ENCODE measurements around the gene AS3MT. TPM values are rescaled to one million over a fixed set of nuclear protein-coding genes. Genes with fewer than 3 reads are reported as not detected.

Gene AS3MT
- total RNA-seq, 1 donor from 2014 or later = 8.3 TPM

- Mint-ChIP-seq H3K4me3 (ENCODE audit: unreplicated experiment) (no peak overlapping the region), H3K9me3 (ENCODE audit: unreplicated experiment) (no peaks in the 10 kb centered on the region), H3K36me3 (ENCODE audit: unreplicated experiment) (no peaks in the 10 kb centered on the region), H3K27ac (ENCODE audit: unreplicated experiment) (no peak overlapping the region), H3K4me1 (ENCODE audit: low read depth, unreplicated experiment) (no peaks in the 10 kb centered on the region), H3K27me3 (ENCODE audit: unreplicated experiment) (peaks cover 4% of the 10 kb centered on the region)
- no peak for DNase-seq
- no peak for TF ChIP-seq CTCF (IDR thresholded peaks at IDR 0.05; ENCODE audit: partially characterized antibody, unreplicated experiment)
Measured at GRCh38 chr10:102827597-102827975, 41.7 kb upstream of the AS3MT start.

GRCh38 chr10:102831322-102832071 is 37.8 kb upstream of the AS3MT start:
- no peak for DNase-seq
- H3K4me3 Mint-ChIP-seq (ENCODE audit: unreplicated experiment) = no peak overlapping the region
- no peaks in the 10 kb centered on the region for H3K4me1 Mint-ChIP-seq (ENCODE audit: low read depth, unreplicated experiment)
- no peaks in the 10 kb centered on the region for H3K9me3 Mint-ChIP-seq (ENCODE audit: unreplicated experiment)
- TF ChIP-seq CTCF (IDR thresholded peaks at IDR 0.05; ENCODE audit: partially characterized antibody, unreplicated experiment) = no peak
- H3K27me3 Mint-ChIP-seq (ENCODE audit: unreplicated experiment) = peaks cover 4% of the 10 kb centered on the region
- no peak overlapping the region for H3K27ac Mint-ChIP-seq (ENCODE audit: unreplicated experiment)
- H3K36me3 Mint-ChIP-seq (ENCODE audit: unreplicated experiment) = no peaks in the 10 kb centered on the region

GRCh38 chr10:102832248-102832647 is 37.0 kb upstream of the AS3MT start:
- DNase-seq = no peak
- TF ChIP-seq CTCF (IDR thresholded peaks at IDR 0.05; ENCODE audit: partially characterized antibody, unreplicated experiment) = no peak
- peaks cover 3% of the 10 kb centered on the region for H3K36me3 Mint-ChIP-seq (ENCODE audit: unreplicated experiment)
- no peak overlapping the region for H3K4me3 Mint-ChIP-seq (ENCODE audit: unreplicated experiment)
- no peaks in the 10 kb centered on the region for H3K9me3 Mint-ChIP-seq (ENCODE audit: unreplicated experiment)
- H3K4me1 Mint-ChIP-seq (ENCODE audit: low read depth, unreplicated experiment) = no peaks in the 10 kb centered on the region
- H3K27ac Mint-ChIP-seq (ENCODE audit: unreplicated experiment) = no peak overlapping the region
- peaks cover 4% of the 10 kb centered on the region for H3K27me3 Mint-ChIP-seq (ENCODE audit: unreplicated experiment)

GRCh38 chr10:102832987-102833386 is 36.3 kb upstream of the AS3MT start:
- H3K27ac Mint-ChIP-seq (ENCODE audit: unreplicated experiment) = no peak overlapping the region
- no peak for TF ChIP-seq CTCF (IDR thresholded peaks at IDR 0.05; ENCODE audit: partially characterized antibody, unreplicated experiment)
- H3K4me1 Mint-ChIP-seq (ENCODE audit: low read depth, unreplicated experiment) = no peaks in the 10 kb centered on the region
- no peak overlapping the region for H3K4me3 Mint-ChIP-seq (ENCODE audit: unreplicated experiment)
- peaks cover 5% of the 10 kb centered on the region for H3K27me3 Mint-ChIP-seq (ENCODE audit: unreplicated experiment)
- DNase-seq = no peak
- H3K9me3 Mint-ChIP-seq (ENCODE audit: unreplicated experiment) = peaks cover 2% of the 10 kb centered on the region
- H3K36me3 Mint-ChIP-seq (ENCODE audit: unreplicated experiment) = peaks cover 10% of the 10 kb centered on the region

GRCh38 chr10:102834143-102834542 is 35.1 kb upstream of the AS3MT start:
- H3K27me3 Mint-ChIP-seq (ENCODE audit: unreplicated experiment) = peaks cover 4% of the 10 kb centered on the region
- DNase-seq = no peak
- H3K36me3 Mint-ChIP-seq (ENCODE audit: unreplicated experiment) = peaks cover 20% of the 10 kb centered on the region
- H3K4me1 Mint-ChIP-seq (ENCODE audit: low read depth, unreplicated experiment) = no peaks in the 10 kb centered on the region
- H3K27ac Mint-ChIP-seq (ENCODE audit: unreplicated experiment) = no peak overlapping the region
- TF ChIP-seq CTCF (IDR thresholded peaks at IDR 0.05; ENCODE audit: partially characterized antibody, unreplicated experiment) = no peak
- no peak overlapping the region for H3K4me3 Mint-ChIP-seq (ENCODE audit: unreplicated experiment)
- peaks cover 4% of the 10 kb centered on the region for H3K9me3 Mint-ChIP-seq (ENCODE audit: unreplicated experiment)

All from glutamatergic neuron (in vitro differentiated cells).